Measurements from ENCODE around the gene ARHGAP26. TPM values are rescaled to one million over a fixed set of nuclear protein-coding genes. Genes with fewer than 3 reads are reported as not detected.
A peak's percentile ranks its signal among the peaks of the same experiment; 100 is the strongest.

ARHGAP26 gene
- total RNA-seq, 1 donor from 2014 or later: 17.1 TPM

- Histone ChIP-seq H3K36me3 (ENCODE audit: control insufficient read depth, insufficient read depth, low read length) (no peaks in the 10 kb centered on the region), H3K27me3 (ENCODE audit: control insufficient read depth, insufficient read depth, low read length) (no peaks in the 10 kb centered on the region), H3K4me3 (ENCODE audit: low read depth, low read length) (no peak overlapping the region)
- FAIRE-seq (no peak), DNase-seq (ENCODE audit: low read depth) (no peak)
- TF ChIP-seq CTCF (IDR thresholded peaks at IDR 0.05; ENCODE audit: insufficient read depth, low read length, severe bottlenecking): no peak
Measured at GRCh38 chr5:142957528-142957927, 187.4 kb downstream of the ARHGAP26 start.

GRCh38 chr5:142958944-142959682 is 188.9 kb downstream of the ARHGAP26 start:
- Histone ChIP-seq H3K4me3 (ENCODE audit: low read depth, low read length) (no peak overlapping the region), H3K36me3 (ENCODE audit: control insufficient read depth, insufficient read depth, low read length) (no peaks in the 10 kb centered on the region), H3K27me3 (ENCODE audit: control insufficient read depth, insufficient read depth, low read length) (no peaks in the 10 kb centered on the region)
- no peak for TF ChIP-seq CTCF (IDR thresholded peaks at IDR 0.05; ENCODE audit: insufficient read depth, low read length, severe bottlenecking)
- FAIRE-seq (no peak), DNase-seq (ENCODE audit: low read depth) (no peak)

DNA sequence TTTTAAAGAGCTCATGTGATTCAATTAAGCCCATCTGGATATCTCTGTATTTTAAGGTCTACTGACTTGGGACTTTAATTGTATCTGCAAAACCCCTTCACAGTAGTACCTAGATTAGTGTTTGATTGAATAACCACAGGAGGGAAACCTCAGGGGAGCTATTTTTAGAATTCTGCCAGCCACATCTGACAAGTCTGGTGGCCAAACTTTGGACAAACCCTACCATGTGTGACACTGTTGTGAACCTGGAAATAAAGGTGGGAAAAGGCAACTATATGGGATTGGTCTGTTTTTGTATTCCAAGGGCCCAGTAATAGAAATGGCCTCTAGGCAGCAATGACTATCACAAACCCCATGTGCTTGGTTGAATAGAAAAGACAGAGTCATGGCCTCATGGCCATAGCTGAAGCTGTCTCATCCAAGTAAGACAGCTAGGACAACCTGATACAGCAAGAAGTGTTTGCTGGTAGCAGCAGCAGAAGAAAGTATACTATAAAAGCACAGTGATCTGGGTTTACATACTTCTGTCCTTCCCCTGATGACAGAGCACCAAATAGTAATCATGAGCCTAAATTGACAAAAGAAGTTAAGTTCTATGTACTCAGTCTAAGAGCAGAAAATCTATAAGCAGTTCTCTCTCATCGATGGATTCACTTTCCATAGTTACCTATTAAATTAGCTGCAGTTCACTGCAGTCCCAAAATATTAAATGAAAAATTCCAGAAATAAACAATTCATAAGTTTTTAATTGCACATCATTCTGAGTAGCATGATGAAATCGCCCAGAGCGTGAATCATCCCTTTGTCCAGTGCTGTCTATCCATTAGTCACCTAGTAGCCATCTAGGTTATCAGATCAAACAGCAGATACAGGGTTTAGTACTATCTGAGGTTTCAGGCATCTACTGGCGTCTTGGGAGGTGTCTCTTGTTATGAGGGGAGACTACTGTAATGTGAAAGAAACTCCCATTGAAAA is 189.8 kb downstream of the ARHGAP26 start:
- Histone ChIP-seq H3K36me3 (ENCODE audit: control insufficient read depth, insufficient read depth, low read length) (no peaks in the 10 kb centered on the region), H3K4me3 (ENCODE audit: low read depth, low read length) (no peak overlapping the region), H3K27me3 (ENCODE audit: control insufficient read depth, insufficient read depth, low read length) (no peaks in the 10 kb centered on the region)
- FAIRE-seq (peak; percentile 7), DNase-seq (ENCODE audit: low read depth) (peak; percentile 92)
- no peak for TF ChIP-seq CTCF (IDR thresholded peaks at IDR 0.05; ENCODE audit: insufficient read depth, low read length, severe bottlenecking)

DNA sequence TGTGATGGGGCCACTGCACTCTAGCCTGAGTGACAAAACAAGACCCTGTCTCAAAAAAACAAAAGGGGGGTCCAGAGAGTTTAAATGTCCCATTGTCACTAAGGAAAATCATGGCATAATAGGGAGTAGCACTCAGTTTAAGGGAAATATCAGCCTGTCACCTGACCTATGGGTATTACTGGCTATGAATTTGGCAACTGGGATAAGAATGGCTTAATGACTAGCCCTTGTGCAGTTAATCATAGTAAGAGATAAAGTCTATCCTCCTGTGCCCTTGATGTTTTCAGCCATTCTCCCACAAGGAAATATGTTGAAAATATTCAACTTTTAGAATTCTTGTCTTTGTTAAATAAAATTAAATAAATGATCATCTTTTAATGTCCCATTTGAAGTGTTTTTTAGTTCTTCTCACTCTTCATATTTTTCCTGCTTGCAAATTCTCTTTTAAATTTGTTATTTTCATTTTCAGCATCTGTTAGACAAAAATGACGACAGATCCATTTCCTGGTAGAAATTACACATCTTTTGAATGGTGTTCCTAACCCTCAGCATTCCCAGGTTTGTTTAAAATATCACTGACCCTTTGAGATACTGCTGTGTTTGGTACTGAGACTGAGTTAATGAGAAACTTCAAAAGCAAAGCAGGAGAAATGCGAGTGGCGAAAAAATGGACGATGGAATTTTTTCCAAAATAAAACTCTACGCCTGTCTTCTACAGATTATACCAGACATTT is 191.4 kb downstream of the ARHGAP26 start:
- Histone ChIP-seq H3K36me3 (ENCODE audit: control insufficient read depth, insufficient read depth, low read length) (no peaks in the 10 kb centered on the region), H3K27me3 (ENCODE audit: control insufficient read depth, insufficient read depth, low read length) (no peaks in the 10 kb centered on the region), H3K4me3 (ENCODE audit: low read depth, low read length) (no peak overlapping the region)
- no peak for FAIRE-seq
- no peak for DNase-seq (ENCODE audit: low read depth)
- no peak for TF ChIP-seq CTCF (IDR thresholded peaks at IDR 0.05; ENCODE audit: insufficient read depth, low read length, severe bottlenecking)

DNA sequence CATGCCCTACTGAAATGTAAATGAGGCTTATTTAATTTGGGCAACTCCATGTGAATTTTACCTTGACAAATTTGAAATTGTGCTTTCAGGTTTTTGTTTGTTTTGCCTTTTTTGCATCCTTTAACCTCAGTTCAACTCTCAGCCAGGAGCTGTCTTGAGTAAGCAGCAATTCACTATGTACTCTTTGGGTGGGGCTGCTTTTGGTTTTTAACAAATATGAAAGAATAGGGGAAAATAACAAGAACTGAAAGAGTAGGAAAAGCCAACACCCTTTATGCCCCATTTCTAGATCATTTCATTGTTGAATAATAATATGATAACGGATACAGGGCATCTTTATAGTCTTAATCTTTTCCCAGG is 192.0 kb downstream of the ARHGAP26 start:
- TF ChIP-seq CTCF (IDR thresholded peaks at IDR 0.05; ENCODE audit: insufficient read depth, low read length, severe bottlenecking): no peak

More for the DNA sequence above, 192.0 kb downstream of the ARHGAP26 start:
- Histone ChIP-seq H3K27me3 (ENCODE audit: control insufficient read depth, insufficient read depth, low read length) (no peaks in the 10 kb centered on the region), H3K36me3 (ENCODE audit: control insufficient read depth, insufficient read depth, low read length) (no peaks in the 10 kb centered on the region), H3K4me3 (ENCODE audit: low read depth, low read length) (no peak overlapping the region)
- FAIRE-seq (no peak), DNase-seq (ENCODE audit: low read depth) (no peak)

Measured in bronchial epithelial cell (primary cell).